Stimulated activated effector memory CD8-positive, alpha-beta T cell treated with anti-CD3 and anti-CD28 coated beads, Interleukin-12 subunit alpha, Interleukin-12 subunit beta, amount 100 ng/mL, for 72 hours (primary cell): ENCODE data around the gene KRTAP9-7.
"Not testable (repeated sequence)": the region's sequence is repeated elsewhere in the genome, so short reads cannot be mapped to it uniquely, and the experiment has no call there.

Source experiments
- ATAC-seq: fragments of 150-1000 bp; cut with Tn5 transposase; 2 replicates; pipeline ENCODE4 v1.10.0; 2021
- DNase-seq, 2 donors: peaks; one replicate each; pipeline ENCODE4 v3.0.0; 2021 to 2022; ENCODE audit warnings: low spot score in 2 of 2
- H3K27ac Mint-ChIP-seq: one replicate; pipeline ENCODE4 v1.8.0; 2022; ENCODE audit warnings: mild to moderate bottlenecking, mixed read lengths
- H3K36me3 Mint-ChIP-seq: one replicate; pipeline ENCODE4 v1.8.0; 2022; ENCODE audit warnings: mild to moderate bottlenecking, mixed read lengths
- H3K4me1 Mint-ChIP-seq: one replicate; pipeline ENCODE4 v1.8.0; 2022; ENCODE audit warnings: mixed read lengths
- H3K4me3 Mint-ChIP-seq: one replicate; pipeline ENCODE4 v1.8.0; 2022; ENCODE audit warnings: mild to moderate bottlenecking, mixed read lengths
- H3K9me3 Mint-ChIP-seq: one replicate; pipeline ENCODE4 v1.8.0; 2022; ENCODE audit warnings: mixed read lengths

Gene KRTAP9-7

DNA sequence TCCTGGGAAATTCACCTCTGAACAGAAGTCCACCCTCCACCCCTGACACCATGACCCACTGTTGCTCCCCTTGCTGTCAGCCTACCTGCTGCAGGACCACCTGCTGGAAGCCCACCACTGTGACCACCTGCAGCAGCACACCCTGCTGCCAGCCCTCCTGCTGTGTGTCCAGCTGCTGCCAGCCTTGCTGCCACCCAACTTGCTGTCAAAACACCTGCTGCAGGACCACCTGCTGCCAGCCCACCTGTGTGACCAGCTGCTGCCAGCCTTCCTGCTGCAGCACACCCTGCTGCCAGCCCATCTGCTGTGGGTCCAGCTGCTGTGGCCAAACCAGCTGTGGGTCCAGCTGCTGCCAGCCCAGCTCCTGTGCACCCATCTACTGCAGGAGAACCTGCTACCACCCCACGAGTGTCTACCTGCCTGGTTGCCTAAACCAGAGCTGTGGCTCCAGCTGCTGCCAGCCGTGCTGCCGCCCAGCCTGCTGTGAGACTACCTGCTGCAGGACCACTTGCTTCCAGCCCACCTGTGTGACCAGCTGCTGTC is at the start of gene KRTAP9-7:
KRTAP9-7 (plus strand) TSS at position 51 of the 543 bp plus-strand sequence; CDS start at position 51, 0 bp downstream.
- not testable (repeated sequence) for DNase-seq, ATAC-seq, H3K36me3 Mint-ChIP-seq, H3K9me3 Mint-ChIP-seq, H3K4me3 Mint-ChIP-seq, H3K4me1 Mint-ChIP-seq, H3K27ac Mint-ChIP-seq

DNA sequence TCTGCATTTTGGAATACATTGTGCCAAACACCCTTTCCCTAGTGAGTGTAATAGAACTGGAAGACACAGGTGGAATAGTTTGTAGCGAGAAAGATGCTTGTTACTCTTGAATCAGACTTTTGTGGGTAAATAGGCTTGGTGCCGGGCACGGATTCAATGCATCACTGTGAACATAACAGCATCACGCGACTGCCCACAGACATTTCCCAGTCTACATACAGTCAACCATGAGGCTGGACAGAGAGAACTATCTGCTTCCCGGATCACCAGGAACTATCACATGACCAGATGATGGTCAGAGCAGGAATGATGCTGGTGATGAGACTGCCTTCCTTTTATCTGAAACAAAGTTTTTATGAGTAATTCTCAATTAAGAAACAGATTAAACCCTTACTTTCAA is 49.4 kb upstream of the KRTAP9-7 start:
- no peak for DNase-seq
- Mint-ChIP-seq H3K27ac (no peak overlapping the region), H3K4me1 (peaks cover 6% of the 10 kb centered on the region), H3K9me3 (no peaks in the 10 kb centered on the region), H3K4me3 (no peak overlapping the region), H3K36me3 (no peaks in the 10 kb centered on the region)
- no peak for ATAC-seq

DNA sequence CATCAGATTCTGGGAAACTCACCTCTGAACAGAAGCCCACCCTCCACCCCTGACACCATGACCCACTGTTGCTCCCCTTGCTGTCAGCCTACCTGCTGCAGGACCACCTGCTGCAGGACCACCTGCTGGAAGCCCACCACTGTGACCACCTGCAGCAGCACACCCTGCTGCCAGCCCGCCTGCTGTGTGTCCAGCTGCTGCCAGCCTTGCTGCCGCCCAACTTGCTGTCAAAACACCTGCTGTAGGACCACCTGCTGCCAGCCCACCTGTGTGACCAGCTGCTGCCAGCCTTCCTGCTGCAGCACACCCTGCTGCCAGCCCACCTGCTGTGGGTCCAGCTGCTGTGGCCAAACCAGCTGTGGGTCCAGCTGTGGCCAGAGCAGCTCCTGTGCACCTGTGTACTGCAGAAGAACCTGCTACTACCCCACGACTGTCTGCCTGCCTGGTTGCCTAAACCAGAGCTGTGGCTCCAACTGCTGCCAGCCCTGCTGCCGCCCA is 48.9 kb upstream of the KRTAP9-7 start, which contains the start of gene KRTAP9-2:
KRTAP9-2 (plus strand) TSS at position 51 of the 498 bp plus-strand sequence; CDS start at position 58, 7 bp downstream.
- H3K36me3 Mint-ChIP-seq, H3K9me3 Mint-ChIP-seq, H3K27ac Mint-ChIP-seq, DNase-seq, H3K4me3 Mint-ChIP-seq, ATAC-seq, H3K4me1 Mint-ChIP-seq: not testable (repeated sequence)

DNA sequence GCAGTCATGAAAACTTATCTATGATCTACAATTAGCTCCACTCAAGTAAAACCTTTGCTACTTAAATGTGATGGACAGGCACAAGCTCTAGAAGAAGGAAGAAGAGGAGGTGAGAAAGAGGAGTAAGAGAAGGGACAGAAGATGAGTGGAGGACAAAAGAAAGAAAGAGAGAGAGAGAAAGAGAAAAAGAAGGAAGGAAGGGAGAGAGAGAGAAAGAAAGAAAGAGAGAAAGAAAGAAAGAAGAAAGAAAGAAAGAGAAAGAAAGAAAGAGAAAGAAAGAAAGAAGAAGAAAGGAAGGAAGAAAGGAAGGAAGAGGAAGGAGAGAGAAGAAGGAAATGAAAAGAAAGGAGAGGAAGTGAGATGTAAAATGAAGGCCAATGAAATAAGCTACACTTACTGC is 45.4 kb upstream of the KRTAP9-7 start:
- Mint-ChIP-seq H3K9me3 (no peaks in the 10 kb centered on the region), H3K27ac (no peak overlapping the region), H3K4me1 (peaks cover 6% of the 10 kb centered on the region), H3K4me3 (no peak overlapping the region), H3K36me3 (no peaks in the 10 kb centered on the region)
- DNase-seq (no peak), ATAC-seq (no peak)

- Mint-ChIP-seq H3K27ac (no peak overlapping the region), H3K9me3 (no peaks in the 10 kb centered on the region), H3K4me1 (peaks cover 6% of the 10 kb centered on the region), H3K4me3 (no peak overlapping the region), H3K36me3 (no peaks in the 10 kb centered on the region)
- ATAC-seq (no peak), DNase-seq (no peak)
Measured at GRCh38 chr17:41231731-41232130, 43.8 kb upstream of the KRTAP9-7 start.

GRCh38 chr17:41232399-41233105 is 42.9 kb upstream of the KRTAP9-7 start, which contains the start of gene KRTAP9-3:
Gene KRTAP9-3, plus strand, starts transcription at chr17:41232449. Its CDS starts 53 bp downstream, at chr17:41232502.
- H3K27ac Mint-ChIP-seq, ATAC-seq, H3K9me3 Mint-ChIP-seq, H3K4me1 Mint-ChIP-seq, H3K36me3 Mint-ChIP-seq, DNase-seq, H3K4me3 Mint-ChIP-seq: not testable (repeated sequence)

DNA sequence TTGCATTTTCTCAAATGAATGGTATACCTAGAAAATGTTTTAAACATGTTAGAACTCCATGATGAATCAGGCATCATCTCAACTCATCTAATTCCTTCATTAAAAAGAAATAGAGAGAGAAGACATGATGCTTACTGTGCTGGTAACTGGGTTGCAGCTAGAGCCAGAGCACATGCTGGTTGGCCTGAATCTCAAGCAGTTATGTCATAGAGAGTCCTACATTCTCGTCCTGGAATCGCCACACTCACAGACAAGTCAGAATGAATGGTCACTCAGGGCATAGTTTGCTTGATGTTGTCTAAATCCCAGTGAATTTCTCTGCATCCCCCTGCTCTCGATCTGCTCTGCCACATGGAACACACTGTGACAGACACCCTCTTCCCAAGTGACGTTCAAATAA is 38.4 kb upstream of the KRTAP9-7 start:
- ATAC-seq, H3K4me3 Mint-ChIP-seq, DNase-seq, H3K4me1 Mint-ChIP-seq, H3K36me3 Mint-ChIP-seq, H3K9me3 Mint-ChIP-seq, H3K27ac Mint-ChIP-seq: not testable (repeated sequence)

- H3K4me1 Mint-ChIP-seq, H3K4me3 Mint-ChIP-seq, DNase-seq, H3K9me3 Mint-ChIP-seq, H3K27ac Mint-ChIP-seq, ATAC-seq, H3K36me3 Mint-ChIP-seq: not testable (repeated sequence)
Measured at GRCh38 chr17:41237949-41238437, 37.5 kb upstream of the KRTAP9-7 start, which contains the start of gene KRTAP9-8. Gene KRTAP9-8, plus strand, starts transcription at chr17:41237999. Its CDS starts 53 bp downstream, at chr17:41238052.

- not testable (repeated sequence) for H3K27ac Mint-ChIP-seq, ATAC-seq, H3K4me3 Mint-ChIP-seq, H3K36me3 Mint-ChIP-seq, DNase-seq, H3K9me3 Mint-ChIP-seq, H3K4me1 Mint-ChIP-seq
Measured at GRCh38 chr17:41246995-41247787, 28.3 kb upstream of the KRTAP9-7 start.

- not testable (repeated sequence) for H3K9me3 Mint-ChIP-seq, H3K4me3 Mint-ChIP-seq, H3K27ac Mint-ChIP-seq, ATAC-seq, H3K4me1 Mint-ChIP-seq, DNase-seq, H3K36me3 Mint-ChIP-seq
Measured at GRCh38 chr17:41249637-41250240, 25.8 kb upstream of the KRTAP9-7 start, which contains the start of gene KRTAP9-4. Gene KRTAP9-4, plus strand, starts transcription at chr17:41249687. Its CDS starts 34 bp downstream, at chr17:41249721.

DNA sequence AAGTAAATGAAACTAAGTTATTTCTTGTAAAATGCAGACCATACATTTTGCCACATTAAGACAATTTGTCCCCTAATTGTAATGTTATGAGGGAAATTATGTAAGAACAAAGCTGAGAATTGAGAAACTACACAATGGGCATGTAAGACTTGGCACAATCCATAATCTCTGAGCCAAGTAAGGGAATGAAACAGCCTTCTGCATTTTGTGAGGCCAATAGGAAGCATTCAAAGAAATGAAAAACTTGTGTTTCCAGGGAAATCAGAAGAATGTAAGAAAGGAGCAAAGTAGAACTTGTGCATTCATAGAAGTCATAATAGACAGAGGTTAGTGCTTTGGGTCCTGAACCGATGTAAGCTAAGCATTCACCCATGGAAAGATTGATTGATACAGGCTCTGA is 24.2 kb upstream of the KRTAP9-7 start:
- Mint-ChIP-seq H3K36me3 (no peaks in the 10 kb centered on the region), H3K4me3 (no peak overlapping the region), H3K4me1 (peaks cover 6% of the 10 kb centered on the region), H3K9me3 (no peaks in the 10 kb centered on the region), H3K27ac (no peak overlapping the region)
- DNase-seq (no peak), ATAC-seq (no peak)

GRCh38 chr17:41254861-41255260 is 20.6 kb upstream of the KRTAP9-7 start:
- no peak for DNase-seq
- H3K4me1 Mint-ChIP-seq: peaks cover 6% of the 10 kb centered on the region
- H3K4me3 Mint-ChIP-seq: no peak overlapping the region

DNA sequence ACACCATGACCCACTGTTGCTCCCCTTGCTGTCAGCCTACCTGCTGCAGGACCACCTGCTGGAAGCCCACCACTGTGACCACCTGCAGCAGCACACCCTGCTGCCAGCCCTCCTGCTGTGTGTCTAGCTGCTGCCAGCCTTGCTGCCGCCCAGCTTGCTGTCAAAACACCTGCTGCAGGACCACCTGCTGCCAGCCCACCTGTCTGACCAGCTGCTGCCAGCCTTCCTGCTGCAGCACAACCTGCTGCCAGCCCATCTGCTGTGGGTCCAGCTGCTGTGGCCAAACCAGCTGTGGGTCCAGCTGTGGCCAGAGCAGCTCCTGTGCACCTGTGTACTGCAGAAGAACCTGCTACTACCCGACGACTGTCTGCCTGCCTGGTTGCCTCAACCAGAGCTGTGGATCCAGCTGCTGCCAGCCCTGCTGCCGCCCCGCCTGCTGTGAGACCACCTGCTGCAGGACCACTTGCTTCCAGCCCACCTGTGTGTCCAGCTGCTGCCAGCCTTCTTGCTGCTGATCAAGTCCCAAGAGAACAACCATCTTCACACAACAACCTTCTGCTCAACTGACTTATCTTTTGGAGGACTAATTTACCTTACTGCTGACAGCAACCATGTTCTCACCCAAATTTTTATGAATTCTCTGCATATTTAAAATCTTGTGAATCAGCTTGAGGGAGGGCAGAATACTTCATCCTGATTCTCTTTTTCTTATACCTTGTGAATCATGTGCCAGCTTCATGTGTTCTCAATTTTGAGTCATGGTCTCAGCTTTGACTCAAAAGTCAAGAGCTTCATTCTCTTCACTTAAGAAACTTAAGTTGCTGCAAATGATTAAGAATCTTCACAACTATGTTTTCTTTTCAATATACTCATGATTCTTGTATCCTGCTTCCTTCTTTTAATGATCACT is 19.9 kb upstream of the KRTAP9-7 start, which contains the start of gene KRTAP9-9:
KRTAP9-9 (plus strand) TSS at position 4 of the 910 bp plus-strand sequence.
- H3K27ac Mint-ChIP-seq, H3K4me3 Mint-ChIP-seq, H3K9me3 Mint-ChIP-seq, H3K4me1 Mint-ChIP-seq, H3K36me3 Mint-ChIP-seq, ATAC-seq, DNase-seq: not testable (repeated sequence)

More at GRCh38 chr17:41254861-41255260, 20.6 kb upstream of the KRTAP9-7 start:
- no peaks in the 10 kb centered on the region for H3K9me3 Mint-ChIP-seq
- no peaks in the 10 kb centered on the region for H3K36me3 Mint-ChIP-seq
- no peak overlapping the region for H3K27ac Mint-ChIP-seq
- ATAC-seq: no peak

GRCh38 chr17:41256291-41256685 is 19.2 kb upstream of the KRTAP9-7 start:
- Mint-ChIP-seq H3K4me3 (no peak overlapping the region), H3K36me3 (no peaks in the 10 kb centered on the region), H3K4me1 (peaks cover 6% of the 10 kb centered on the region), H3K9me3 (no peaks in the 10 kb centered on the region), H3K27ac (no peak overlapping the region)
- DNase-seq (no peak), ATAC-seq (no peak)
